Umbilical cord (tissue), 2 donors: ENCODE measurements around the gene LZTS2. TPM values are rescaled to one million over a fixed set of nuclear protein-coding genes. Genes with fewer than 3 reads are reported as not detected.
A peak's percentile ranks its signal among the peaks of the same experiment; 100 is the strongest.
"Not testable (repeated sequence)": the region's sequence is repeated elsewhere in the genome, so short reads cannot be mapped to it uniquely, and the experiment has no call there.

Experiments
- DNase-seq: peaks from one replicate; pipeline ENCODE4 v3.0.0-alpha.2; 2015; ENCODE audit warnings: low spot score
- total RNA-seq: library from RNA; depleted of rRNA; stranded (reverse); fragments of >200 nt; gene quantifications from one replicate; pipeline ENCODE4 v1.2.3, GENCODE V29; 2014; ENCODE audit warnings: low replicate concordance; ENCODE audit not compliant: insufficient read depth

Gene LZTS2, protein sequence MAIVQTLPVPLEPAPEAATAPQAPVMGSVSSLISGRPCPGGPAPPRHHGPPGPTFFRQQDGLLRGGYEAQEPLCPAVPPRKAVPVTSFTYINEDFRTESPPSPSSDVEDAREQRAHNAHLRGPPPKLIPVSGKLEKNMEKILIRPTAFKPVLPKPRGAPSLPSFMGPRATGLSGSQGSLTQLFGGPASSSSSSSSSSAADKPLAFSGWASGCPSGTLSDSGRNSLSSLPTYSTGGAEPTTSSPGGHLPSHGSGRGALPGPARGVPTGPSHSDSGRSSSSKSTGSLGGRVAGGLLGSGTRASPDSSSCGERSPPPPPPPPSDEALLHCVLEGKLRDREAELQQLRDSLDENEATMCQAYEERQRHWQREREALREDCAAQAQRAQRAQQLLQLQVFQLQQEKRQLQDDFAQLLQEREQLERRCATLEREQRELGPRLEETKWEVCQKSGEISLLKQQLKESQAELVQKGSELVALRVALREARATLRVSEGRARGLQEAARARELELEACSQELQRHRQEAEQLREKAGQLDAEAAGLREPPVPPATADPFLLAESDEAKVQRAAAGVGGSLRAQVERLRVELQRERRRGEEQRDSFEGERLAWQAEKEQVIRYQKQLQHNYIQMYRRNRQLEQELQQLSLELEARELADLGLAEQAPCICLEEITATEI
- total RNA-seq, result 37.6 TPM

DNA sequence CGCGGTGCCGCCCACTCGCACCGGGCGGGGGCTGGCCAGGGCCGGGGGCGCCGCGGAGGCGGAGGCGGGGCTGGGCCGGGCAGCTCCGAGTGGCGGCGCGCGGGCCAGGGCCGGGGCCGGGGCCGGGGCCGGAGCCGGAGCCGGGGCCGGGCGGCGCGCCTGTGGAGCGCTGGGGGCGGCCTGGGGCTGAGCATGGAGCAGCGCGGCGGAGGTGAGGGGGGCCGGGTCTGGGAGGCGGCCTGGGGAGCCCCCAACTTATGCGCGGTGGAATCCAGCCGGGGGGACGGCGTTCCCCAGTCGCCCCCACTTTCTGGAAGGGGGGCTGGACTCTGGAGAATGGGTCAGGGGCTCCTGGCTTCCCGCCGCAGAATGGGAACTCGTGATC lies at the start of gene LZTS2:
TSS of gene LZTS2 (plus strand) at position 67 of the 385 bp plus-strand sequence. CDS start 2,731 bp downstream, outside the sequence.
- no peak for DNase-seq

DNA sequence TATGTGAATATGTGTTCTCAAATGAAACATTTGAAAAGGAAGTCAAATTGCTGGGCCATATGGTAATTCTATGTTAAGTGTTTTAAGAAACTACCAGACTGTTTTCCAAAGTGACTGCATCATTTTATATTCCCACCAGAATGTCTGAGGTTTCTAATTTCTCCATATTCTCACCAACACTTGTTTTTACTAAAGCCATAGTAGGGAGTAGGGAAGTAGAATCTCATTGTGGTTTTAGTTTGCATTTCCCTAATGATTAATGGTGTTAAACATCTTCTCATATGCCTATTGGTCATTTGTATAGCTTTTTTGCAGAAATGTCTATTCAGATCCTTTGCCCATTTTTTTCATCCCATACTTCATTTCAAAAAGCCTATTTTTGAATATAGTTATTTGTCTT lies 39.4 kb upstream of the LZTS2 start:
- no peak for DNase-seq

DNA sequence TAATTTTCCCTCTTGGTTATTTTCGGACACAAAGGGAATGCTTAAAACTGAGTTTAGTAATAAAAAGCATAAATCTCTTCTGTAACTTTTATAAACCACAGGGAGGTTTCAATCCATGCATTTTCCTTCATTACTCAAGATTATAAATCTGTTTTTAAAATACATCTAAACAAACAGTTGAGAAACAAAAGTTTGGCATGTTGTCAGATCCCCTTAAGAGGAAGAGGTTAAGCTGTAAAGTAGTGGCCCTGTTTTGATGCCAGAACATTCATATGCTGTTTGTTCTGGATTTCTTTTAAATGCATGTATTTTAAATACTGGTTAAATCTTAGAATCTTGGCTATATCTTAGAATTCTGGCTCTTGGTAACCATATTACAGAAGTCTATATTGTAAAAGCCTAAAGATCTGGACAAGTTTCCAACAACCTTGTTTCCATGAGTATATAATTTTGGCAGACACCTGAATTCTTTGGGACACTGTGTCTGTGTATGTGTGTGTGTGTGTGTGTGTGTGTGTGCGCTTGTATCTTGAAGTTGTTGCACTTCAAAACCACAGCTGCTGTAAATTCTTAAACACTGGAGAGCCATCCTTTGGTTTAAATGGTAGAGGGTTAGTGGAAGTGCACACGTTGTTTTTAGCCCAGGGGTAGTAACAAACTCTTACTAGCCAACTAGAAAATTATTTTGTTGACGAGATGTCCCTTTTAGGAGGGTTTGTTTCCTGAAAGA lies 37.1 kb upstream of the LZTS2 start:
- DNase-seq, result no peak

DNA sequence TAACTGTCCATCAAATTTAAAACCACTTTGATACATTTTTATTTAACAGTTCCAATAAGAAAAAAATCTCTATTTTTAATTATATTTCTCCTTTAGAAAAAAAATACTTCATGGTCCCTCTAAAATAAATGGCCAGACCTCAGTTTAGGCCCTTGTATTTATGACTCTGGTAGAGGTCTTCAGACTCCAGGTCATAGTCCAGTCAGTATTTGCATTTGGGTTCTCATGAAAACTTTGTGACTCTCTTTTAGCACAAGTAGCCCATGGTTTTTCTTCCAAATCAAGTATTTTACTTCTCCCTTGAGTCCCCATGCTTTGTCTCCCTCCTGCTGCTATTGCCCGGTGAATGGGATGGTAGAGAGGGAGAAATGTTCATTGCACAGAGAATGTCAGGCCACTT lies 35.8 kb upstream of the LZTS2 start:
- no peak for DNase-seq

DNA sequence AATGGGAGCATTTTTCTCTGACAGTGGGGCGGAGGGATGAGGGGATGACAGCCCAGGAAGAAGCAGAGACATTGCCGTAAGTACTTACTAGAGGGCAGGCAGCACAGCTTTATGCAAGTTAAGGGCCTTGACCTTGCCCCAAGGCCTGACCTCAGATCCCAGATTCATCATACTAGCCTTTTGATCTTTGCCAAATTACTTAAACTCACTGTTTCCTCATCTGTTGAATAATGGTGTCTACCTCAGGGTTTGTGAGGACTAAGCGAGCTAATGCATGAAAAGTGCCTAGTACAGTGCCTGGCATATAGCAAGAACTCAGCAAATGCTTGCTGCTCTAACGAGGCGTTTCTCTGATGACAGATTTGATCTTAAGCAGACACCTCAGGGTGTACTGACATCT lies 33.8 kb upstream of the LZTS2 start:
- no peak for DNase-seq

DNA sequence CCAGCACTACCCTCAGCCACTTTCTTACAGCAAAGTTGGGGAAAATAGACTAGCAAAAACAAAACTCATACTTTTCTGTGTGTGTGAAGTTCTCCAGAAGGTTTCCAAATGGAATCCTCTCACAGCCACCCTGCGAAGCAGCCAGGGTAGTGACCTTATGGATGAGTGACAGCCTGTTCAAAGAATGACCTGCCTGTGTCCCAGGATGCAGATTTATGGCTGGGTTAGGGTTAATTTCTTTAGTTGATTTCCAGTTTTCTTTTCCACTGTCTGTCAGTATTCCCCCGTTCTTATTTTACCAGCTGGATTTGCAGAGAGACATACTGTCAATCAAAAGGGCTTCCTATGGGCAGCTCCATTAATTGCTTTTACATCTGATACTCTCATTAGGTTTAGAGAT lies 32.7 kb upstream of the LZTS2 start:
- DNase-seq, result no peak

DNA sequence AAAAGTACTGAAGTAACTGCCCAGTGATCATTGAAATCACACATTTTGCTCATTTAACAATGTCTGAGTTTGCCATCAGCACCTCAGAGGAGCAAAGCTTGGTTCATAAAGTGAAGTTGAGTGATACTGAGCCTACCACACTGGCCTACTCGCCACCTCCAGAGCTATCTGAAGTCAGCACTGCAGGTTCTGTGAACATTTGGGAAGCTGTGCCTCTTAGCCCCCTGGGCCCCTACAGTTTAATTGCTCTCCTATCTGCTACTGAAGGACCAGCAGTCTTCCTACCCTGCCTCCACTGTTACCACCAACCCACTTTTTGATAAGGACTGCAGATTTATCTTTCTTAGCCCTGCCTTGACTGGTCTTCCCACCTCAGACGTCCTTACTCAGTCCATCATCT lies 32.3 kb upstream of the LZTS2 start:
- no peak for DNase-seq

DNA sequence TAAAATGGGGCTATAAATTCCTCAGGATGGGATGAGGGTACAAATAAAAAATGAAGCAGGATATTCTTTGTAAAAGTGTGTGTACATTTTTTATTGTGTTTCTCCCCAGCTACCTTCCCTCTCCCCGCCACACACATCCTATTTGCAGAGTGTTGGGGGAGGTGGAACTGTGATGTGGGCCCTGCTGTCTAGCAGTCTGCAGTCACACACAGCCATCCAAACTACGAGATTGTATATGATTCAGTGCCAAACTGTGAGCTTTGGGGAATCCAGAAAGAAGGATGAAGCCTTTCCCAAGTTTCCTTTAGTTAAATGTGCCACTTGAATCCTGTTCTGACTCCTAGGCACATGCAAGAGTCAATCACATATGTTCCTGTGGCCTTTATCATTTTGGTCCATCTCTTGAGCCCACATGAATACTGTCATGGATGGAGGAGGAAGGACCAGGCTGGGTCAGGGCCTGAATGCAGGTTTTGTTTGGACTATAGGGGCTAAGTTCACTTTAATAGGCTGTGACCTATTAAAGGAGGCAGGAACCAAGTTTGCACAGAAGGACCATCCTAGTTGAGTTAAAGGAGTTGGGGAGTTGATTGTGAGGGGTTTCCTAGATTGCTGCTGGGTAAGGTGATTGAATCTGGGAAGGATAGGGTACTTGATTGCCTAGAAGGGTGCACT lies 31.4 kb upstream of the LZTS2 start:
- DNase-seq, result no peak

DNA sequence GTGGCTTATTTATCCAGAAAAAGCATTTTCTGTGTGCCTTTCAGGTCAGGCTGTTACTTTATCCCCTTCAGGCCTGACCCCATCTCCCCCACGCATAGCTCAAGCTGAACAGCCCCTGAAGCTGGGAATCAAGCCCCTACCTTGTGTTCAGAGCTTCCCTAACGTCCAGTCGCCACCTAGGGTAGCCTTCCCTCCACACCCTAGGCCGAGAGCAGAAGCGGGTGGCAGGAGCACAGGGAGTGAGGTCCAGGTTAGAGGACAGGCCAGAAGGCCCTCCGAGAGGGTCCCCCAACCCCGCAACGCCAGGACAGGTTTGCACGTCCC lies 30.8 kb upstream of the LZTS2 start:
- no peak for DNase-seq

DNA sequence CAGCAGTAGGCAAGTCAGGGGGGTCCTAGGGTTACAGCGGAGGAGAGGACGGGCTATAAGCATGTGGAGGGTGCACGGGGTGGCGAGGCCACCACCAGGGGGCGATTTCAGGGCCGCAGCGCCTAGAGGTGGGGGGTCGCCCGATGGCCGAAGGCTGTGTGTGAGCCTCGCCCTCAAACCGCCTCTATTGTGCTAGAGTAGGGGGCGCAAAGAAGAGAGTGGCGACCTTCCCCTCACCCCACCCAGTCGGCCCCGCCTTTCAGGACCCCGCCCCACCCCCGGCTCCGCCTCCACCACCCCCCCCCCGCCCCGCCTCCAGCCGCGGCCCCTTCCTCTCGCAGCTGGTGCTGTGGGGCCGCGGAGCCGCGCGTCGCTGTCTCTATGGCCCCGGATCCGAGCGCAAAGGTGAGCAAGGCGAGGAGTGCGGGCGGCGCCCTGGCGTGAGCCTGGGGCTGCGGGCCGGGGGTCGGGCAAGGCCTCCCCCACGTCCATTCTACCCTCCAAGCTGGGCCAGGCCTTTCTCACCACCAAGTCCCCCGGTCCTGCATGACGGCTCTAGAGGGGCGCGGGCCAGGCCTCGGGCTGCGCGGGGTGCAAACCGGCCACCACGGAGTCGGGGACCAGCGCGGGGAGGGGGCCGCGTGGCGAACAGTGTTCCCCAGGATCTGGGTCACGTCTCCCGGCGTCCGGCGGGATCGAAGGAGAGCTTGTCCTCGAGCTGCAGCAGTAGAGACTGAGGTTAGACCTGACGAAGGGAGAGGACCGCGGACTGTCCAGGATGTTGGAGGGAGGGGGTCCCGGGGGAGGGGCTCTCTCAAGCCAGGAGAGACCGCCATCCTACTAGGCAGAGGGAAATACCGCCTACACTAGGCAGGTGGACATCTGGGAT lies 30.2 kb upstream of the LZTS2 start, which contains the start of gene SEMA4G:
TSS of gene SEMA4G (plus strand) at position 318 of the 889 bp plus-strand sequence. CDS start 3,409 bp downstream, outside the sequence.
- peak; percentile 17 for DNase-seq

DNA sequence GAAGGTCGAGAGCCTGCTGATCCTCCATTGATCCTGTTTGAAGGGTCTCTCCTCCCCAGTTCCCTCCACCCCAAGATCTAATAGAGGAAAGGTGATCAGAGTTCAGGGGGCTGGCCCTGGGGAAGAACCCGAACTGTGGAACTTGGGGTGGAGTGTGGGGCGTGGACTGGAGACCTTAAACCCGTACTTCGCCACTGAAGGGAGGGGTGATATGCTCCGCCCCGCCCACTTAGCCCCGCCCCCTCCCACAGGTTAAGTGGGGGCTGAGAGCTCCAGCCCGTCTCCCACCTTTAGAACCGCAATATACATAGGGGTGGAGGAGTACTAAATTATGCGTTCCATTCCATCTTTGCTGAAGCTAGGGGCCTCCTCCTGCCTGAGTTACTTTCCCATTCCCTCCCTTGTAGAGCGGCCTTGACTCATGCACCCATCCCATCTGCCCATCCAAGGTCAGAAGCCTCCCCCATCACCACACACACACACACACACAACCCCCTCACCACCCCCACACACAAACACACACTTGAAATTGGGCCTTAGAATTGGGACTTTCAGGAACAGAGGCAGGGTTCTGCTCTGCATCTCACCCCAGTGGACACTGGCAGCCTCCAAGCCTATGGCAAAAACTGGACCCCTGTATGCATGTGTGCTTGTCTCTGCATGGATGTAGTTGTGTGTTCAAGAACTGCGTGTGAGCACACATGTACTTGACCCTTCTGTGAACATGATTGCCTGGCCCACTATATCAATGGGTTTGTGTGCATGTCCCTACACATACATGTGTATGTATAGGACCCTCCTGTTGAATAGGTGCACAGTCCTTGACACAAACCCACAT lies 29.3 kb upstream of the LZTS2 start:
- no peak for DNase-seq

DNA sequence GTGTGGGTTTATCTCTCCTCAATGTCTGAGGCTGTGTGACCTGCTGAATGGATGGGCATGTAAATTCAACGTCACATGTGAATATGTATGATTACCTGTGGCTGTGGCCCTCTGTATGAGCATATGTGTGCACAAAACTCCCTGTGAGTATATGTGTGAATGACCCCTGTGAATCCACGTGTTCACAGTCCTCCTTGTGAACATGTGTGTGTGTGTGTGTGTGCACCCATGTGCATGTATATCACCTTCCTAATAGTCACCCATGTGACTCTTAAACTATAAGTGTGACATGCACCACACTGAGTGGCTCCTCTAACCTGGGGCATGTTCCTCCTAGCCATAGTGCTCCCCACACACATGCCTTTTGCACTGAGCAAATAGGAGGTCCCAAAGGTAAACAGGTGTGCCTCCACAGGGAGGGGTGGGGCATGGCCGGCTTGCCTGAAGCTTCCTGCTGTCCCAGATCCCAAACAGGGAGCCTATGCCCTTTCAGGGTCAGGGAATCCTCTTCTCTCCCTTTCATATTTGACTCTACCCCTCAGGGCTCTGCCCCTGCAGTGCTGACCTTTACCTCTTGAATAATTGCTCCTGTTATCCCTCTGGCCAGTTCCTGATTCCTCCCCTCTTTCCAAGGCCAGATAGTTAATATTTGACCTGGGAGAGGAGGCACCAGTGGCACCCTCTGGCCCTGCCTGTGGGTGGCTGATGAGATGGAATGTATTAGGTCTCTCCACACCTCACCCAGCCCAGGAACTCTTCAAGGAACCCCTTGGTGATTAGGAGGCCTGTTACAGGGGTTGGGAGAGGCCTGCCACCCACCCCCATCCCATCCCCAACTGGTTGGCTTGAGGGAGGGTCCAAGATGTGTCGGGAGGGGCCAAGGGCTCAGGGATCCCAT lies 28.4 kb upstream of the LZTS2 start:
- no peak for DNase-seq

DNA sequence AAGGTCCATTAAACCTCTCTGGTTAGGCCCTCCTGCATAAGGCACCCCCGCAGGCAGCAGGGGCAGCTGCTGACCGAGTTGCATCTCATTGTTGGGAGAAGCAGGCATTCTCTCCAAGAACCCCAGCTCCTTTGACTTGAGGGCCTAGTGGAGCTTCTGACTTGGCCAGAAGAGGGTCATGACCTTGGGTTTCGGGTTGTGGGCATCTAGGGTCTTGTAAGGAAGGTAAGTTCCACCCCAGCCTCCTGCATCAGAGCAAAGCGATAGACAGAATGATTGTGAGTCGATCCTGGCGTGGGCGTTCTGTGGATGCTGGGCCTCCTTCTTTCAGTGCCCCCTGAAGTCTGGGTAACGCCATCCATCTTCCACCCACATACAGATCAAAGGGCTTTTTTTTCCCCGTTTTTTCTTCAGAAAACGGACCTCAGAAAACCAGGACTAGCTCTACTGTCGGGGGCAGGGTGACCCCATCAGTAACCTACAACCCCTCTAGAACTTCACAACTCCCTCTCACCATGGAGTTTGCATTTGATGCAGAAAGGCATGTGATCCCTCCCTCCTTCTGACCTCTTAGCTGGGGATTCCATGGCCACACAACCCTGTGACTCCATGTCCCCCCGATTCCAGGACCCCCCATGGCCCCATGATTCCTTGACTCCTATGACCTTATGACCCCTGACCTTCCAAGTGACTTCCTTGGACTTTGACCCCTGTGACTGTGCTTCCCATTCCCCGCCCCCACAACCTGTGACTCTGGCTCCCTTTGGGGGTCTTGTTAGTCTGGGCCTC lies 27.3 kb upstream of the LZTS2 start:
- DNase-seq, result no peak

DNA sequence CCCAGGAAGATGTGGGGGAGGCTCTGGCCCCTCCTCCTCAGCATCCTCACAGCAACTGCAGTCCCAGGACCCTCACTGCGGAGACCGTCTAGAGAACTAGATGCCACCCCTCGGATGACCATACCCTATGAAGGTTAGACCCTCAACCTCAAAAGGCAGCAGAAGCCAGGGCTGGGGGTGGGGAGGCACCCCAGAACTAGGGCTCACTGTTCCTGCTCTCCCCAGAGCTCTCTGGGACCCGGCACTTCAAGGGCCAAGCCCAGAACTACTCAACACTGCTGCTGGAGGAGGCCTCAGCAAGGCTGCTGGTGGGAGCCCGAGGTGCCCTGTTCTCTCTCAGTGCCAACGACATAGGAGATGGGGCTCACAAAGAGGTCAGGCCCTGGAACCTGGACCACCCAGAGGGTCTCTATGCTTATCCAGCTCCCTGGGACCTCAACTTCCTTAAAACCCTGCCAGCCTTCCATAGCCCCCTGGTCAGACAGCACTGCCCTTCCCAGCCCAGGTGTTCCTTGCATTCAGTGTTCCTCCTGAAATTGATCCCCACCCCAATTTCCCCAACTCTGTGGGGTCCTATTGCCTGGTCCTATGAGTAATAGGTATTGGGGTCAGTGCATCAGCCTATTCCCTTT lies 26.6 kb upstream of the LZTS2 start:
- no peak for DNase-seq

DNA sequence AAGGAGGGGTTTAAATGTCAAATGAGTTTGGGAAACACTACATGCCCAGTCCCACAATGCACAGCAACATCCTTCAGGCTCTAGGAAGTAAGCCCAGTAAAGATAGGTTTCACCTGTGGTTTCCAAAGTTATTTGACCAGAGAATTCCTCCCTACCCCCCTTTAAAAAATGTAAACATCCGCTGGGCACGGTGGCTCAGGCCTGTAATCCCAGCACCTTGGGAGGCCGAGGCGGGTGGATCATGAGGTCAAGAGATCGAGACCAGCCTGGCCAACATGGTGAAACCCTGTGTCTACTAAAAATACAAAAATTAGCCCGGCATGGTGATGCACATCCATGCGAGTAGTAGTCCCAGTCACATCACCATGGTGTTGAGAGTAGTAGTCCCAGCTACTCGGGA lies 24.2 kb upstream of the LZTS2 start:
- not testable (repeated sequence) for DNase-seq

DNA sequence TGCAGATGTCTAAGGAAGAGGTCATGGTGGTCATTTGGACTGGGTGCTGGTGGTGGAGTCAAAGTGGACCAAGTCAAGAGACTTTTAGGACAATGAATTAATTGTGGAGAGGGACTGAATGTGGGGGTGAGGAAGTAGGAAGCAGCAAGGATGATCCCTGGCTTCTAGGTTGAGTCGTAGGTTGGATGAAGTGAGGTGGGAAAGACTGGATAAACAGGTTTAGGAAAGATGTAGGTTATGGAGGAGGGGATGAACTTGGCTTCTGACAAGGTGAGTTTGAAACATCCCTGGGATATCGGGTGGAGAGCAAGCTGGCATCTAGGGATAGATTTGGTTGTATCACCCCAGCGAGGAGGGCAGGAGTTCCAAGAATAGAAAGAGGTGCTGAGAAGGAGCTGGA lies 22.7 kb upstream of the LZTS2 start:
- no peak for DNase-seq

DNA sequence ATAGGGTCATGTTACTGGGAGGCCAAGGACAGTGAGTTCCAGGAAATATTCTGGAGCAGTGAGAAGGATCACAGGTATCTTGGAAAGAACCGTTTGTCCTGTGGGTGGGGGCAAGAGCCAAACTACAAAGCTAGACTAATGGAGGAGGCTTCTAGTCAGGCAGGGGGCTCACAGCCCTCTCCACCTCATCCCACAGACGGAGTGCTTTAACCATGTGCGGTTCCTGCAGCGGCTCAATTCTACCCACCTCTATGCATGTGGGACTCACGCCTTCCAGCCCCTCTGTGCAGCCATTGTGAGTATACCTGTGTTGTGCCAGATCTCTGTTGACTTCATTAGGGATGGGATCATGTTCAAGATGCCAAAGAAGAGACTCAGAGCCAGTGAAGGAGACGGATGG lies 22.2 kb upstream of the LZTS2 start:
- no peak for DNase-seq
